Measurements from ENCODE around the gene GATB.
A peak's percentile ranks its signal among the peaks of the same experiment; 100 is the strongest.

GATB gene

GRCh38 chr4:151760712-151761661, at the start of gene GATB:
TSS of gene GATB (minus strand) at chr4:151761007. CDS start at chr4:151760982, 25 bp downstream.
- H3K4me1 ChIP-seq (ENCODE audit: control insufficient read depth, insufficient read depth, low read length) = 0 out of 2 replicates have a peak, but pooled peaks cover 9% of the 10 kb centered on the region
- peak within 1 kb of the TSS; percentile 91 for H3K4me3 ChIP-seq (ENCODE audit: low read depth, low read length)
- no peaks in the 10 kb centered on the region for H3K27me3 ChIP-seq (ENCODE audit: control insufficient read depth, insufficient read depth, low read length)
- H3K27ac ChIP-seq (ENCODE audit: low read depth, low read length) = peak within 1 kb of the TSS; percentile 60; the same call in 1 of the 2 replicates
- no peaks in the 10 kb centered on the region for H3K9me3 ChIP-seq (ENCODE audit: control insufficient read depth, insufficient read depth, low read depth, low read length)
- H3K9ac ChIP-seq (ENCODE audit: low read length) = peak within 1 kb of the TSS; percentile 87
- H3K36me3 ChIP-seq (ENCODE audit: control insufficient read depth, insufficient read depth, low read length) = no peaks in the 10 kb centered on the region

DNA sequence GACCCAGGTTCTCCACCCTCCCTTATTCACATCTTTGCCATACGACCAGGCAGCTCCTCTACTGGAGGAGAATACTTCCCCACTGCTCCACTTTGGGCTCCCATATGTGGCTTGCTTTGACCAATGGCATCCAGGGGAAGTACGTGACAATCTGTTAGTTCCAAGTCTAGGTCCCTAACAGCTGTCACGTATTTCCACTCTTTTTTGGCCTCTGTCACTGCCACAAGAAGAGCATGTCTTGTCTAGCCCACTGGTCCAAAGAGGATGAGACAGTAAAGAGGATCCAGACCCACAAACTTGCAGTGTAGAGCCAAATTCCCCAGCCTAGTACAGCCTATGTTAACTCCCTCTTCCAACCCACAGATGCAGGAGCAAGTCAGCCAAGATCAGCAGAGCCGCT, 49.7 kb upstream of the GATB start:
- H3K9me3 ChIP-seq (ENCODE audit: control insufficient read depth, insufficient read depth, low read depth, low read length) = peaks cover 9% of the 10 kb centered on the region
- H3K36me3 ChIP-seq (ENCODE audit: control insufficient read depth, insufficient read depth, low read length) = no peaks in the 10 kb centered on the region
- no peak overlapping the region for H3K9ac ChIP-seq (ENCODE audit: low read length)
- H3K27me3 ChIP-seq (ENCODE audit: control insufficient read depth, insufficient read depth, low read length) = no peaks in the 10 kb centered on the region
- peaks cover 20% of the 10 kb centered on the region for H3K4me1 ChIP-seq (ENCODE audit: control insufficient read depth, insufficient read depth, low read length)
- H3K27ac ChIP-seq (ENCODE audit: low read depth, low read length) = no peak overlapping the region
- no peak overlapping the region for H3K4me3 ChIP-seq (ENCODE audit: low read depth, low read length)

- Histone ChIP-seq H3K4me1 (ENCODE audit: control insufficient read depth, insufficient read depth, low read length) (peaks cover 20% of the 10 kb centered on the region), H3K36me3 (ENCODE audit: control insufficient read depth, insufficient read depth, low read length) (no peaks in the 10 kb centered on the region), H3K9me3 (ENCODE audit: control insufficient read depth, insufficient read depth, low read depth, low read length) (peaks cover 9% of the 10 kb centered on the region), H3K9ac (ENCODE audit: low read length) (no peak overlapping the region), H3K27ac (ENCODE audit: low read depth, low read length) (no peak overlapping the region), H3K27me3 (ENCODE audit: control insufficient read depth, insufficient read depth, low read length) (no peaks in the 10 kb centered on the region), H3K4me3 (ENCODE audit: low read depth, low read length) (no peak overlapping the region)
Measured at GRCh38 chr4:151809716-151810115, 48.9 kb upstream of the GATB start.

- Histone ChIP-seq H3K27me3 (ENCODE audit: control insufficient read depth, insufficient read depth, low read length) (no peaks in the 10 kb centered on the region), H3K27ac (ENCODE audit: low read depth, low read length) (no peak overlapping the region), H3K4me3 (ENCODE audit: low read depth, low read length) (no peak overlapping the region), H3K9ac (ENCODE audit: low read length) (no peak overlapping the region), H3K4me1 (ENCODE audit: control insufficient read depth, insufficient read depth, low read length) (peaks cover 20% of the 10 kb centered on the region), H3K9me3 (ENCODE audit: control insufficient read depth, insufficient read depth, low read depth, low read length) (peaks cover 9% of the 10 kb centered on the region), H3K36me3 (ENCODE audit: control insufficient read depth, insufficient read depth, low read length) (no peaks in the 10 kb centered on the region)
Measured at GRCh38 chr4:151808542-151808941, 47.7 kb upstream of the GATB start.

- Histone ChIP-seq H3K4me1 (ENCODE audit: control insufficient read depth, insufficient read depth, low read length) (peaks cover 20% of the 10 kb centered on the region), H3K4me3 (ENCODE audit: low read depth, low read length) (no peak overlapping the region), H3K9ac (ENCODE audit: low read length) (no peak overlapping the region), H3K27ac (ENCODE audit: low read depth, low read length) (no peak overlapping the region), H3K36me3 (ENCODE audit: control insufficient read depth, insufficient read depth, low read length) (no peaks in the 10 kb centered on the region), H3K9me3 (ENCODE audit: control insufficient read depth, insufficient read depth, low read depth, low read length) (peaks cover 9% of the 10 kb centered on the region), H3K27me3 (ENCODE audit: control insufficient read depth, insufficient read depth, low read length) (no peaks in the 10 kb centered on the region)
Measured at GRCh38 chr4:151808120-151808529, 47.3 kb upstream of the GATB start.

DNA sequence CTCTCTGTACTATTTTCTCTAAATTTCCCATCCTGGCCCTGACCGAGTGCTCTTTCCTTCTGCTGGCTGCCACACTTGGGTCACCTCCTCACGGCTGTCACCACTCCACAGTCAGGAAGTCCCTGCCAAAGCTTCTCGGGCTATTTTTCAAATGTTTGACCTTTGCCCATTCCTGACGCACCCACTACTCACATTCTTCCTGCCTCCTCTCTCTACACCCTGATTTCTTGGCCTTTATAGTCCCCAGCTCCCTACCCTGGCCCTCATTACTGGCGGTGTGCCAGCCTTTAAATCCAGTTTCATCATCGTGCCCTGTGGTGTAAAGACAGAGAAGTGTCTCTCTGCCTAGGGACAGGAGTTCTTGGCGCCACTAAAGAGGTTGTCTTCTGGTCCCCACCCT, 46.4 kb upstream of the GATB start:
- Histone ChIP-seq H3K9ac (ENCODE audit: low read length) (no peak overlapping the region), H3K36me3 (ENCODE audit: control insufficient read depth, insufficient read depth, low read length) (no peaks in the 10 kb centered on the region), H3K4me3 (ENCODE audit: low read depth, low read length) (no peak overlapping the region), H3K4me1 (ENCODE audit: control insufficient read depth, insufficient read depth, low read length) (peaks cover 21% of the 10 kb centered on the region), H3K27me3 (ENCODE audit: control insufficient read depth, insufficient read depth, low read length) (no peaks in the 10 kb centered on the region), H3K9me3 (ENCODE audit: control insufficient read depth, insufficient read depth, low read depth, low read length) (peaks cover 9% of the 10 kb centered on the region), H3K27ac (ENCODE audit: low read depth, low read length) (no peak overlapping the region)

- no peak overlapping the region for H3K4me3 ChIP-seq (ENCODE audit: low read depth, low read length)
- H3K27me3 ChIP-seq (ENCODE audit: control insufficient read depth, insufficient read depth, low read length) = no peaks in the 10 kb centered on the region
- H3K36me3 ChIP-seq (ENCODE audit: control insufficient read depth, insufficient read depth, low read length) = no peaks in the 10 kb centered on the region
- H3K9me3 ChIP-seq (ENCODE audit: control insufficient read depth, insufficient read depth, low read depth, low read length) = peaks cover 9% of the 10 kb centered on the region
- H3K9ac ChIP-seq (ENCODE audit: low read length) = no peak overlapping the region
- peaks cover 23% of the 10 kb centered on the region for H3K4me1 ChIP-seq (ENCODE audit: control insufficient read depth, insufficient read depth, low read length)
- no peak overlapping the region for H3K27ac ChIP-seq (ENCODE audit: low read depth, low read length)
Measured at GRCh38 chr4:151806511-151806927, 45.7 kb upstream of the GATB start.

DNA sequence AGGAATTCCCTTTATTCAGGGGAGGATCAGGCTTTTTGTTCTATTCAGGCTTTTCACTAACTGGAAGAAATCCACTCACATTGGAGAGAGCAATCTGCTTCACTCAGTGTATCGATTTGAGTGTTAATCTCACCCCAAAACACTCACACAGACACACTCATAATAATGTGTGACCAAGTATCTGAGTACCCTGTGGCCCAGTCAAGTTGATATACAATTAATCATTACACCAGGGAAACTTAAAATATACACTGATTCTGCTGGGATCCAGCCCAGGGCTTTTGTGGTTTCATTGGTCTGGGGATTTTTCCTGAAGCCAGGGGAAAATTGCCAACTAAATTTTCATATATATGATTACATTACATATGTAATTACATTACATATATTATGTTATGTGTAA, 44.0 kb upstream of the GATB start:
- Histone ChIP-seq H3K36me3 (ENCODE audit: control insufficient read depth, insufficient read depth, low read length) (no peaks in the 10 kb centered on the region), H3K4me1 (ENCODE audit: control insufficient read depth, insufficient read depth, low read length) (peaks cover 20% of the 10 kb centered on the region), H3K4me3 (ENCODE audit: low read depth, low read length) (no peak overlapping the region), H3K9me3 (ENCODE audit: control insufficient read depth, insufficient read depth, low read depth, low read length) (no peaks in the 10 kb centered on the region), H3K27ac (ENCODE audit: low read depth, low read length) (no peak overlapping the region), H3K9ac (ENCODE audit: low read length) (no peak overlapping the region), H3K27me3 (ENCODE audit: control insufficient read depth, insufficient read depth, low read length) (no peaks in the 10 kb centered on the region)

DNA sequence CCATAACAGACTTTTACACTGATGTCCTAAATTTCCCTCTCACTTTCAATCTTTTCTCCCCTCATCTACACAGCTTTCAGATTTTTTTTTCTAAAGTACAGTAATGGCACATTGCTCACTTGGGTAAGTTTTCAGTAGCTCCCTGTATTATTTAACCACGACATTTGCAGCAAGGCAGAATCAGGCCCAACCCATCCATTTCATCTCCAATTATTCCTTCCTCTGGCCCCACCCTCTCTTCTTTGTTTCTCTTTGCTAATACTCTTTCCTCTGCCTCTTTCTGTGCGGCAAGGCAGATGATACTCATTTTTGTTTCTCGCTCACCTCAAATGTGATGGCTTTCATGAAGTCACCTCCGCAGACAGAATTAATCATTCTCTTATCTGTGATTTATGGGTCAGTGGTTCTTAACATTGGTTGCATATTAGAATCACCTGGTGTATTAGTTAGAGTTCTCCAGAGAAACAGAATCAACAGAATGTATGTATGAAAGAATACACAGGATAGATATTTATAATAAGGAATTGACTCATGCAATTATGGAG, 43.4 kb upstream of the GATB start:
- peaks cover 27% of the 10 kb centered on the region for H3K4me1 ChIP-seq (ENCODE audit: control insufficient read depth, insufficient read depth, low read length)
- H3K27me3 ChIP-seq (ENCODE audit: control insufficient read depth, insufficient read depth, low read length) = no peaks in the 10 kb centered on the region
- no peaks in the 10 kb centered on the region for H3K9me3 ChIP-seq (ENCODE audit: control insufficient read depth, insufficient read depth, low read depth, low read length)
- H3K9ac ChIP-seq (ENCODE audit: low read length) = no peak overlapping the region
- no peak overlapping the region for H3K27ac ChIP-seq (ENCODE audit: low read depth, low read length)
- H3K4me3 ChIP-seq (ENCODE audit: low read depth, low read length) = no peak overlapping the region
- H3K36me3 ChIP-seq (ENCODE audit: control insufficient read depth, insufficient read depth, low read length) = no peaks in the 10 kb centered on the region

DNA sequence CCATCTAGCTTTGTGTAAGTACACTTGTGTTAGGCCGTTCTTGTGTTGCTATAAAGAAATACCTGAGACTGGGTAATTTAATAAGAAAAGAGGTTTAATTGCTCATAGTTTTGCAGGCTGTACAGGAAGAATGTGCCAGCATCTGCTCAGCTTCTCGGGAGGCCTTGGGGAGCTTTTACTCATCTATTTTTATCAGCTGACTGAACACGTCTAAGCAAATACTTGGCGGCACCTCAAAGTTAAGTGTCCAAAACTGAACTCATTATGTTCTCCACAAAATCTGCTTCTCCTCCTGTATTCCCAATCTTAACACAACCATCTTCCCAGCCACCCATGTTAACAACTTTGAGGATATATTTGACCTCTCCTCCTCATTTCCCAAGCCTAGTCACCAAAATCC, 42.4 kb upstream of the GATB start:
- Histone ChIP-seq H3K4me1 (ENCODE audit: control insufficient read depth, insufficient read depth, low read length) (peaks cover 29% of the 10 kb centered on the region), H3K4me3 (ENCODE audit: low read depth, low read length) (no peak overlapping the region), H3K27ac (ENCODE audit: low read depth, low read length) (no peak overlapping the region), H3K9ac (ENCODE audit: low read length) (no peak overlapping the region), H3K9me3 (ENCODE audit: control insufficient read depth, insufficient read depth, low read depth, low read length) (no peaks in the 10 kb centered on the region), H3K27me3 (ENCODE audit: control insufficient read depth, insufficient read depth, low read length) (no peaks in the 10 kb centered on the region), H3K36me3 (ENCODE audit: control insufficient read depth, insufficient read depth, low read length) (no peaks in the 10 kb centered on the region)

Measured in HUES6 (cell line).